GM19452 (cell line): ENCODE data around the gene OTOP2.

Experiments used
- ATAC-seq: cut with Tn5 transposase; IDR thresholded peaks from one replicate; pipeline ENCODE4 v1.9.1; 2021; ENCODE audit not compliant: unreplicated experiment

Gene OTOP2

GRCh38 chr17:74924250-74924948 is at the start of gene OTOP2:
OTOP2 (plus strand) TSS chr17:74924273; CDS start chr17:74924633, 360 bp downstream.
- ATAC-seq, result no peak

- no peak for ATAC-seq
Observed at GRCh38 chr17:74874615-74875037, 49.4 kb upstream of the OTOP2 start.

GRCh38 chr17:74875155-74875976 is 48.7 kb upstream of the OTOP2 start:
- ATAC-seq, result no peak

- no peak for ATAC-seq
Observed at GRCh38 chr17:74875977-74876593, 48.0 kb upstream of the OTOP2 start.

GRCh38 chr17:74877592-74878548 is 46.2 kb upstream of the OTOP2 start:
- no peak for ATAC-seq

GRCh38 chr17:74878658-74879057 is 45.4 kb upstream of the OTOP2 start:
- ATAC-seq, result no peak

- no peak for ATAC-seq
Observed at GRCh38 chr17:74879308-74879707, 44.8 kb upstream of the OTOP2 start.

GRCh38 chr17:74881073-74881472 is 43.0 kb upstream of the OTOP2 start:
- no peak for ATAC-seq

- ATAC-seq, result no peak
Observed at GRCh38 chr17:74882517-74883240, 41.4 kb upstream of the OTOP2 start.

GRCh38 chr17:74883241-74883745 is 40.8 kb upstream of the OTOP2 start:
- ATAC-seq, result no peak

GRCh38 chr17:74888469-74888868 is 35.6 kb upstream of the OTOP2 start:
- ATAC-seq, result no peak

- ATAC-seq, result no peak
Observed at GRCh38 chr17:74890554-74890953, 33.5 kb upstream of the OTOP2 start.

- ATAC-seq, result no peak
Observed at GRCh38 chr17:74892013-74892841, 31.8 kb upstream of the OTOP2 start.

GRCh38 chr17:74892974-74893911 is 30.8 kb upstream of the OTOP2 start, which contains the start of gene FADS6:
FADS6 (minus strand) TSS chr17:74893633; CDS start chr17:74893595, 38 bp downstream.
- no peak for ATAC-seq

- ATAC-seq, result no peak
Observed at GRCh38 chr17:74893936-74894671, 30.0 kb upstream of the OTOP2 start.

GRCh38 chr17:74898376-74898946 is 25.6 kb upstream of the OTOP2 start:
- ATAC-seq, result no peak

GRCh38 chr17:74900208-74900607 is 23.9 kb upstream of the OTOP2 start:
- ATAC-seq, result no peak
